Ishikawa (cell line): ENCODE measurements around the gene RFX4.

Experiments
- CREB1 ChIP-seq: IDR thresholded peaks from 2 replicates; pipeline ENCODE4 v1.6.1; 2012; ENCODE audit warnings: low read depth
- EGR1 ChIP-seq: IDR thresholded peaks from 2 replicates; pipeline ENCODE4 v1.6.1; 2012
- EP300 ChIP-seq: IDR thresholded peaks from 2 replicates; pipeline ENCODE4 v1.6.1; 2012; ENCODE audit warnings: borderline replicate concordance
- FOXM1 ChIP-seq: IDR thresholded peaks from 2 replicates; pipeline ENCODE4 v1.6.1; 2012; ENCODE audit warnings: low read depth, borderline replicate concordance
- RAD21 ChIP-seq: IDR thresholded peaks from 2 replicates; pipeline ENCODE4 v1.6.1; 2012; ENCODE audit warnings: low read depth
- TAF1 ChIP-seq: IDR thresholded peaks from 2 replicates; pipeline ENCODE4 v1.6.1; 2012; ENCODE audit warnings: low read depth, mild to moderate bottlenecking
- TEAD4 ChIP-seq: IDR thresholded peaks from 2 replicates; pipeline ENCODE4 v1.6.1; 2012
- YY1 ChIP-seq: IDR thresholded peaks from 2 replicates; pipeline ENCODE4 v1.6.1; 2012; ENCODE audit warnings: low read depth
- TF ChIP-seq, protein P1 (sequence below): IDR thresholded peaks from 2 replicates; pipeline ENCODE4 v1.6.1; 2012
- TF ChIP-seq, protein P2 (sequence below): IDR thresholded peaks from 2 replicates; pipeline ENCODE4 v1.6.1; 2012
- TF ChIP-seq, protein P3 (sequence below): IDR thresholded peaks from 2 replicates; pipeline ENCODE4 v1.6.1; 2012; ENCODE audit warnings: low read depth, mild to moderate bottlenecking

DNA sequence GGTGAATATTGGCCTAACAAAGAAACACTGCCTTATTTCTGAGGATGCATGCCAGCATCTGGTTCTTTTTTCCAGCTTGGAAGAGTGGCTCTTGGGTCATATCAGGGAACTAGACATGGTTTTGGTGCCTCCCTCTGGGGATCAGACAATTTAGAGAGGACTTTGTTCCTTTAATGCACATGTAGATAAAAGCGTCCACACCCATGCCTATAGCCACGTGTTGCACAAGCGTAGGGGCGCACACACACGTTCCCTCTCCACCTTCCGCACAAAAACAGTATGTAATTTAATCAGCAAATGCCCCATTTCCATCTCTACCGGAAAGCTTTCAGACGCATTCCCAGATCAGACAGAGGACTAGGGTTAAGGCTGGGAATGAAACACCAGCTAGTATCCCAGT lies 130.0 kb downstream of the RFX4 start:
- TF ChIP-seq, protein P1, sequence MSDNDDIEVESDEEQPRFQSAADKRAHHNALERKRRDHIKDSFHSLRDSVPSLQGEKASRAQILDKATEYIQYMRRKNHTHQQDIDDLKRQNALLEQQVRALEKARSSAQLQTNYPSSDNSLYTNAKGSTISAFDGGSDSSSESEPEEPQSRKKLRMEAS: no peak
- TF ChIP-seq CREB1 (no peak), RAD21 (no peak), FOXM1 (no peak), EP300 (no peak), YY1 (no peak), TEAD4 (no peak), EGR1 (no peak), TAF1 (no peak)
- TF ChIP-seq, protein P2, sequence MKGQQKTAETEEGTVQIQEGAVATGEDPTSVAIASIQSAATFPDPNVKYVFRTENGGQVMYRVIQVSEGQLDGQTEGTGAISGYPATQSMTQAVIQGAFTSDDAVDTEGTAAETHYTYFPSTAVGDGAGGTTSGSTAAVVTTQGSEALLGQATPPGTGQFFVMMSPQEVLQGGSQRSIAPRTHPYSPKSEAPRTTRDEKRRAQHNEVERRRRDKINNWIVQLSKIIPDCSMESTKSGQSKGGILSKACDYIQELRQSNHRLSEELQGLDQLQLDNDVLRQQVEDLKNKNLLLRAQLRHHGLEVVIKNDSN: no peak
- TF ChIP-seq, protein P3, sequence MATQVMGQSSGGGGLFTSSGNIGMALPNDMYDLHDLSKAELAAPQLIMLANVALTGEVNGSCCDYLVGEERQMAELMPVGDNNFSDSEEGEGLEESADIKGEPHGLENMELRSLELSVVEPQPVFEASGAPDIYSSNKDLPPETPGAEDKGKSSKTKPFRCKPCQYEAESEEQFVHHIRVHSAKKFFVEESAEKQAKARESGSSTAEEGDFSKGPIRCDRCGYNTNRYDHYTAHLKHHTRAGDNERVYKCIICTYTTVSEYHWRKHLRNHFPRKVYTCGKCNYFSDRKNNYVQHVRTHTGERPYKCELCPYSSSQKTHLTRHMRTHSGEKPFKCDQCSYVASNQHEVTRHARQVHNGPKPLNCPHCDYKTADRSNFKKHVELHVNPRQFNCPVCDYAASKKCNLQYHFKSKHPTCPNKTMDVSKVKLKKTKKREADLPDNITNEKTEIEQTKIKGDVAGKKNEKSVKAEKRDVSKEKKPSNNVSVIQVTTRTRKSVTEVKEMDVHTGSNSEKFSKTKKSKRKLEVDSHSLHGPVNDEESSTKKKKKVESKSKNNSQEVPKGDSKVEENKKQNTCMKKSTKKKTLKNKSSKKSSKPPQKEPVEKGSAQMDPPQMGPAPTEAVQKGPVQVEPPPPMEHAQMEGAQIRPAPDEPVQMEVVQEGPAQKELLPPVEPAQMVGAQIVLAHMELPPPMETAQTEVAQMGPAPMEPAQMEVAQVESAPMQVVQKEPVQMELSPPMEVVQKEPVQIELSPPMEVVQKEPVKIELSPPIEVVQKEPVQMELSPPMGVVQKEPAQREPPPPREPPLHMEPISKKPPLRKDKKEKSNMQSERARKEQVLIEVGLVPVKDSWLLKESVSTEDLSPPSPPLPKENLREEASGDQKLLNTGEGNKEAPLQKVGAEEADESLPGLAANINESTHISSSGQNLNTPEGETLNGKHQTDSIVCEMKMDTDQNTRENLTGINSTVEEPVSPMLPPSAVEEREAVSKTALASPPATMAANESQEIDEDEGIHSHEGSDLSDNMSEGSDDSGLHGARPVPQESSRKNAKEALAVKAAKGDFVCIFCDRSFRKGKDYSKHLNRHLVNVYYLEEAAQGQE: no peak
